Trophoblast cell (in vitro differentiated cells and primary cell): ENCODE measurements around the gene WNT5A. TPM values are rescaled to one million over a fixed set of nuclear protein-coding genes. Genes with fewer than 3 reads are reported as not detected.

Experiments
- DNase-seq, 2 donors: peaks; one replicate each; pipeline ENCODE4 v3.0.0-alpha.2; 2016
- H2AFZ ChIP-seq: 2 replicates; pipeline ENCODE4 v1.6.1; 2013; ENCODE audit warnings: low read length, moderate library complexity, mild to moderate bottlenecking; ENCODE audit not compliant: insufficient read depth, poor library complexity
- H2AK5ac ChIP-seq: 2 replicates; pipeline ENCODE4 v1.6.1; 2013; ENCODE audit warnings: mild to moderate bottlenecking, low read length
- H2BK120ac ChIP-seq: 2 replicates; pipeline ENCODE4 v1.6.1; 2013; ENCODE audit warnings: low read length, mild to moderate bottlenecking, moderate library complexity; ENCODE audit not compliant: insufficient read depth, poor library complexity
- H2BK12ac ChIP-seq: 2 replicates; pipeline ENCODE4 v1.6.1; 2013; ENCODE audit warnings: mild to moderate bottlenecking, low read length, moderate library complexity
- H2BK5ac ChIP-seq: 2 replicates; pipeline ENCODE4 v1.6.1; 2013; ENCODE audit warnings: low read length, low read depth, moderate library complexity, mild to moderate bottlenecking; ENCODE audit not compliant: poor library complexity
- H3K14ac ChIP-seq: 2 replicates; pipeline ENCODE4 v1.6.1; 2013; ENCODE audit warnings: mild to moderate bottlenecking, low read length
- H3K18ac ChIP-seq: 2 replicates; pipeline ENCODE4 v1.6.1; 2013; ENCODE audit warnings: mild to moderate bottlenecking, low read length
- H3K23ac ChIP-seq: 2 replicates; pipeline ENCODE4 v1.6.1; 2013; ENCODE audit warnings: low read length
- H3K27ac ChIP-seq: 2 replicates; pipeline ENCODE4 v1.5.1; 2013; ENCODE audit warnings: low read depth, mild to moderate bottlenecking, inconsistent platforms, low read length, moderate library complexity
- H3K27me3 ChIP-seq: 2 replicates; pipeline ENCODE4 v1.6.1; 2013; ENCODE audit warnings: inconsistent platforms, mild to moderate bottlenecking, low read length, moderate library complexity; ENCODE audit not compliant: insufficient read depth
- H3K36me3 ChIP-seq, 2 experiments: 1 replicate in 1 of 2; 2 replicates in 1 of 2; pipeline ENCODE4 v1.6.1; 2013; ENCODE audit warnings: low read length in 2 of 2, mild to moderate bottlenecking in 2 of 2, moderate library complexity in 1 of 2; ENCODE audit not compliant: insufficient read depth in 2 of 2, control insufficient read depth in 1 of 2
- H3K4ac ChIP-seq: 2 replicates; pipeline ENCODE4 v1.6.1; 2013; ENCODE audit warnings: low read depth, mild to moderate bottlenecking, low read length, moderate library complexity
- H3K4me1 ChIP-seq, 2 experiments: 1 replicate in 1 of 2; 2 replicates in 1 of 2; pipeline ENCODE4 v1.6.1; 2013; ENCODE audit warnings: low read length in 2 of 2, mild to moderate bottlenecking in 2 of 2, moderate library complexity in 1 of 2; ENCODE audit not compliant: insufficient read depth in 2 of 2, control insufficient read depth in 1 of 2
- H3K4me2 ChIP-seq: 2 replicates; pipeline ENCODE4 v1.6.1; 2013; ENCODE audit warnings: inconsistent platforms, mild to moderate bottlenecking, low read length, moderate library complexity
- H3K4me3 ChIP-seq: 2 replicates; pipeline ENCODE4 v1.5.1; 2013; ENCODE audit warnings: mild to moderate bottlenecking, low read depth, low read length, inconsistent platforms
- H3K79me1 ChIP-seq: one replicate; pipeline ENCODE4 v1.6.1; 2013; ENCODE audit warnings: low read length
- H3K79me2 ChIP-seq: 2 replicates; pipeline ENCODE4 v1.6.1; 2013; ENCODE audit warnings: low read length, mild to moderate bottlenecking; ENCODE audit not compliant: control insufficient read depth, insufficient read depth, poor library complexity
- H3K9ac ChIP-seq: 2 replicates; pipeline ENCODE4 v1.6.1; 2013; ENCODE audit warnings: mild to moderate bottlenecking, low read length
- H3K9me3 ChIP-seq: 2 replicates; pipeline ENCODE4 v1.6.1; 2013; ENCODE audit warnings: low read depth, mild to moderate bottlenecking, control low read depth, inconsistent platforms, low read length; ENCODE audit not compliant: insufficient read depth
- H4K12ac ChIP-seq: 2 replicates; pipeline ENCODE4 v1.6.1; 2013; ENCODE audit warnings: low read depth, mild to moderate bottlenecking, low read length, moderate library complexity
- H4K8ac ChIP-seq: 2 replicates; pipeline ENCODE4 v1.6.1; 2013; ENCODE audit warnings: low read depth, mild to moderate bottlenecking, low read length, moderate library complexity
- H4K91ac ChIP-seq: one replicate; pipeline ENCODE4 v1.6.1; 2013; ENCODE audit warnings: low read depth, mild to moderate bottlenecking, low read length, moderate library complexity
- WGBS: extraction: QIAGEN DNeasy Blood & Tissue Kit; methylation state at CpG from one replicate; pipeline ENCODE4 v1.1.7; 2013; ENCODE audit warnings: missing lambda C conversion rate; ENCODE audit not compliant: insufficient read length, insufficient coverage; ENCODE audit errors: extremely low coverage; 5-methylcytosine and 5-hydroxymethylcytosine counted together
- polyA plus RNA-seq: library from polyadenylated mRNA; stranded (reverse); fragments of 200-250 nt; gene quantifications from 2 replicates; pipeline ENCODE4 v1.2.3, GENCODE V29; 2013

WNT5A gene
- 23.1 and 23.3 TPM in 2 replicates for polyA plus RNA-seq

- Histone ChIP-seq H4K91ac (peak within 1 kb of the TSS; percentile 94), H3K9me3 (peaks cover under 1% of the 10 kb centered on the region), H3K4me1 (peaks cover 31 to 43% of the 10 kb centered on the region in 2 experiments), H2AFZ (peak within 1 kb of the TSS; percentile 67), H4K12ac (peak within 1 kb of the TSS; percentile 84), H3K27ac (peak within 1 kb of the TSS; percentile 93), H3K4me2 (peak within 1 kb of the TSS; percentile 97), H3K4ac (peak within 1 kb of the TSS; percentile 78), H3K79me2 (peaks cover 26% of the 10 kb centered on the region), H3K4me3 (peak within 1 kb of the TSS; percentile 89), H3K23ac (peak within 1 kb of the TSS; percentile 15), H2BK5ac (peak within 1 kb of the TSS; percentile 83), H3K36me3 (peaks cover 0 to 2% of the 10 kb centered on the region in 2 experiments), H3K9ac (peak within 1 kb of the TSS; percentile 97), H3K14ac (peak within 1 kb of the TSS; percentile 92), H2BK120ac (peak within 1 kb of the TSS; percentile 92), H3K18ac (peak within 1 kb of the TSS; percentile 95), H3K27me3 (no peaks in the 10 kb centered on the region), H3K79me1 (peaks cover 42% of the 10 kb centered on the region), H2AK5ac (peak within 1 kb of the TSS; percentile 66), H4K8ac (peak within 1 kb of the TSS; percentile 89), H2BK12ac (peak within 1 kb of the TSS; percentile 62)
- no CpG with 5 or more reads among the region's 52 CpGs for WGBS
- peak in 1 of 2 donors; percentile 41 for DNase-seq
Observed at GRCh38 chr3:55486857-55487380, at the start of gene WNT5A. Gene WNT5A, minus strand, starts transcription at chr3:55487306. Its CDS starts 321 bp downstream, at chr3:55486985.

- H2BK12ac ChIP-seq = no peak overlapping the region
- H3K79me2 ChIP-seq = no peaks in the 10 kb centered on the region
- no CpG with 5 or more reads among the region's 2 CpGs for WGBS
- H2BK120ac ChIP-seq = no peak overlapping the region
- no peak overlapping the region for H4K91ac ChIP-seq
- no peaks in the 10 kb centered on the region for H3K79me1 ChIP-seq
- no peak overlapping the region for H3K23ac ChIP-seq
- H3K36me3 ChIP-seq = no peaks in the 10 kb centered on the region
- no peak overlapping the region for H3K4ac ChIP-seq
- H3K27me3 ChIP-seq = no peaks in the 10 kb centered on the region
- no peak overlapping the region for H3K9ac ChIP-seq
- H3K18ac ChIP-seq = no peak overlapping the region
- peak in 1 of 2 donors; percentile 22 for DNase-seq
- H4K12ac ChIP-seq = no peak overlapping the region
- peaks cover 3% of the 10 kb centered on the region for H3K9me3 ChIP-seq
- H3K14ac ChIP-seq = no peak overlapping the region
- H3K4me1 ChIP-seq = peaks cover 5 to 8% of the 10 kb centered on the region in 2 experiments
- no peak overlapping the region for H3K27ac ChIP-seq
- H2AK5ac ChIP-seq = no peak overlapping the region
- no peak overlapping the region for H3K4me3 ChIP-seq
- H2AFZ ChIP-seq = no peak overlapping the region
- H2BK5ac ChIP-seq = no peak overlapping the region
- no peak overlapping the region for H3K4me2 ChIP-seq
- no peak overlapping the region for H4K8ac ChIP-seq
Observed at GRCh38 chr3:55534876-55535275, 47.8 kb upstream of the WNT5A start.

GRCh38 chr3:55532806-55533205 is 45.7 kb upstream of the WNT5A start:
- no peak overlapping the region for H3K4me2 ChIP-seq
- no peak overlapping the region for H4K8ac ChIP-seq
- no peak overlapping the region for H2BK120ac ChIP-seq
- H2AFZ ChIP-seq = no peak overlapping the region
- peak overlapping the region; percentile 1 for H2BK12ac ChIP-seq
- H3K27me3 ChIP-seq = no peaks in the 10 kb centered on the region
- no peak overlapping the region for H2BK5ac ChIP-seq
- H3K4me1 ChIP-seq = peaks cover 5 to 8% of the 10 kb centered on the region in 2 experiments
- peak overlapping the region; percentile 14 for H3K14ac ChIP-seq
- no peaks in the 10 kb centered on the region for H3K36me3 ChIP-seq
- H4K91ac ChIP-seq = no peak overlapping the region
- H3K79me2 ChIP-seq = no peaks in the 10 kb centered on the region
- no peak overlapping the region for H3K27ac ChIP-seq
- WGBS = no CpG with 5 or more reads among the region's 3 CpGs
- no peak for DNase-seq
- no peak overlapping the region for H3K4ac ChIP-seq
- H3K23ac ChIP-seq = no peak overlapping the region
- H3K18ac ChIP-seq = no peak overlapping the region
- H3K4me3 ChIP-seq = no peak overlapping the region
- H4K12ac ChIP-seq = no peak overlapping the region
- no peaks in the 10 kb centered on the region for H3K79me1 ChIP-seq
- H3K9ac ChIP-seq = no peak overlapping the region
- H2AK5ac ChIP-seq = no peak overlapping the region
- peaks cover 3% of the 10 kb centered on the region for H3K9me3 ChIP-seq

GRCh38 chr3:55531321-55531720 is 44.2 kb upstream of the WNT5A start:
- Histone ChIP-seq H3K27me3 (no peaks in the 10 kb centered on the region), H3K9me3 (peaks cover 3% of the 10 kb centered on the region), H3K79me2 (no peaks in the 10 kb centered on the region), H2BK12ac (no peak overlapping the region), H2BK120ac (no peak overlapping the region), H3K79me1 (no peaks in the 10 kb centered on the region), H2AK5ac (no peak overlapping the region), H3K4me2 (no peak overlapping the region), H3K4ac (no peak overlapping the region), H3K9ac (no peak overlapping the region), H3K27ac (no peak overlapping the region), H2BK5ac (no peak overlapping the region), H3K4me1 (peaks cover 5% of the 10 kb centered on the region in 2 experiments), H3K23ac (no peak overlapping the region), H3K36me3 (no peaks in the 10 kb centered on the region), H3K14ac (no peak overlapping the region), H4K91ac (no peak overlapping the region), H2AFZ (no peak overlapping the region), H3K18ac (no peak overlapping the region), H4K12ac (no peak overlapping the region), H4K8ac (no peak overlapping the region), H3K4me3 (no peak overlapping the region)
- no peak for DNase-seq
- WGBS = no CpG with 5 or more reads among the region's 1 CpG
